Spleen (tissue), 7 donors: ENCODE results near the gene CTXN1.

Experiments used
- CTCF ChIP-seq, 11 experiments: fragments of 200-600 bp in 7 of 11; fragments of 450-650 bp in 4 of 11; sonication (generic) in 4 of 11; IDR thresholded peaks in 8 of 11; conservative IDR thresholded peaks in 3 of 11; 1 replicate in 7 of 11; 2 replicates in 4 of 11; pipeline versions ENCODE4 v1.4.0 to v1.8.0; 2016 to 2021; ENCODE audit warnings: antibody characterized with exemption in 11 of 11, inconsistent platforms in 4 of 11, mild to moderate bottlenecking in 1 of 11
- POLR2A ChIP-seq, 3 donors: fragments of 450-650 bp; IDR thresholded peaks; one replicate each; pipeline ENCODE4 v1.5.1; 2017; ENCODE audit warnings: antibody characterized with exemption in 3 of 3, mild to moderate bottlenecking in 1 of 3
- POLR2AphosphoS5 ChIP-seq, 3 donors: sonication (generic); formaldehyde crosslinking; IDR thresholded peaks; one replicate each; pipeline ENCODE4 v1.5.1; 2017; ENCODE audit warnings: antibody characterized with exemption in 3 of 3
- donor health status: DM: no; HTN: no; CAD: no; lungs with moderate emphysema.
- donor health status: DM: no; HTN: no; CAD: no.
- donor health status: DM: no; HTN: no; CAD: no.

GRCh38 chr19:7911508-7912143 lies 14.3 kb downstream of the CTXN1 start:
- TF ChIP-seq CTCF (IDR thresholded peaks at IDR 0.05 in 8 of 11, conservative IDR thresholded peaks at IDR 0.05 in 3 of 11) (no peak), POLR2A (IDR thresholded peaks at IDR 0.05) (no peak), POLR2AphosphoS5 (IDR thresholded peaks at IDR 0.05) (peak in 2 of 3 donors; percentile 16 to 58)
